GM03348 (cell line): ENCODE measurements around the gene SDK2.

Source experiments
- DNase-seq: peaks from one replicate; pipeline ENCODE4 v3.0.0; 2012; ENCODE audit warnings: low spot score

Gene SDK2

DNA sequence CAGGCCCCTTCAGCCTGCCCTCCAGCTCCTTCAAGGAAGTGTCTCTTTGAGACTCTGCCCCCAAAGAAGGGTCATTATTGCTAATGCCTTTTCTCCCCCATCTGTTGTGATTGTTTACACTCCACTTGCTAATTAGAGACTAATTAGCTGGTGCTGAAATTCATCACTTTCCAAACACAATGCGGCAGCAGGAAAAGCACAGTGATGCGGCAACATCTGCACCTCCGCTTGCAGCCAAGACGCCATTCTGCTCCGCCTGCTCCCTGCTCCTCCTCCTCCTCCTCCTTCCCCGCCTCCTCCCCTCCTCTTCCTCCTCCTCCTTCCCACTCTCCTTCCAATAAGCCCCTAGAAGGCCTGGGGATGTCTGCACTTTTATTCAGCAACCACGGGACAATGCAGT is 110.5 kb downstream of the SDK2 start:
- DNase-seq, result no peak

DNA sequence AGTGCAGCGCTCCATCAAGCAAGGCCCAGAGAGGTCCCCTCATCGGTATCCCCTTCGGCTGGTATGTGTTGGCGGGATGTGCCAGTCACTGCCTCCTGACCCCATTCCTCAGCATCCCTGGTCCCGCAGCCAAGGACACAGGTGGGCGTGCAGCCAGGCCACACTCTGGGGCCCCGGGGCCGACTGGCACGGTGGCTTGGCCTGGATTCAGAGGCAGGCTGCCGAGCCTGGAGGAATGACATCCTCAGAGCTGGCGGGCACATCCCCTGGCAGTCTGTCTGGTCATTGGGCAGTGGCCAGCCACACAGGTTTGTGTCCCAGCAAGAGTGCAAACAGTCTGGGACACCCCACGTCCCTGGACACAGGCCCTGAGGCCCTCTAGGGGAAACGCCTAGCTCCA is 111.1 kb downstream of the SDK2 start:
- DNase-seq, result no peak

DNA sequence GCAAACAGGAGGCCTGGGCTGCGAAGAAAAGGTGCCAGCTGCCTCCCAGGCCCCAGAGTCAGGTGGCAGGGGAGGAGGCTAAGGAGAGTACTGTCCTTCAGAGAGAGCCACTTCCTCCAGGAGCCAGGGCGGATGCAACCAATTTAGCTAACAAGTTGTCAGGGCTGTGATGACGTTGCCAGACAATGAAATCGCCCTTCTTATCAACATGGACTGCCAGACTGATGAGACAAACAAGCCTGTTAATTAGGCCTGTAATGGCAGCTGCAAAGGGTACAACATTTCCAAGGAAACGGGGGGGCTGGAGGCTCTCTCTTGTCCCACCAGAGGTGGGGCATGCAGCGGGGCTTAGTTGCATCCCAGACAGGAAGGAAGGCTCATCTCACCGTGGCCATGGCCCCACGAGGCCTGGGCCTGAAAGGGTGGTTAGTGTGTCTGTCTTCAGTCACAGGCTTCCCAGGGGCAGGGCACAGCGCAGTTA is 111.8 kb downstream of the SDK2 start:
- DNase-seq, result no peak

DNA sequence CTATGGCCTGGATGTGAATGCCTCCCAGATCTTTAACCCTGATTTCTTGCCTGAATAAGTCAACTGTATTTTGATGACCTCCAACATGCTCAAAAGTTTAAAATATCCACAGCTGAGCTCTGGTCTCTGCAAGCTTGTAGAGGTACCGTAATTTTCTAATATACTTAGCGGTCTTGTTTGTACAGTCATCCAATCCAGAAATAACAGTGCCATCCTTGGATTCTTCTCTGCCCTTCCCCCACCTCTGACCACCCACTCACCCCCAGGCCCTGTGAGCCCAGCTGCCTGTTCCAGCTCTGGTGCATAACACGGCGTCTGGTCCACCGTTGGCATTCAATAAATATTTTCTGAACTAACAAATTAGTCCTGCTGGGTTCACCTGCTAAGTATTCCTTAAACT is 113.1 kb downstream of the SDK2 start:
- DNase-seq, result no peak

- DNase-seq, result no peak
These were observed 115.6 kb downstream of the SDK2 start for GRCh38 chr17:73528679-73529078.

- no peak for DNase-seq
These were observed 117.3 kb downstream of the SDK2 start for GRCh38 chr17:73526952-73527351.

GRCh38 chr17:73524941-73525679 is 119.1 kb downstream of the SDK2 start:
- DNase-seq, result no peak

DNA sequence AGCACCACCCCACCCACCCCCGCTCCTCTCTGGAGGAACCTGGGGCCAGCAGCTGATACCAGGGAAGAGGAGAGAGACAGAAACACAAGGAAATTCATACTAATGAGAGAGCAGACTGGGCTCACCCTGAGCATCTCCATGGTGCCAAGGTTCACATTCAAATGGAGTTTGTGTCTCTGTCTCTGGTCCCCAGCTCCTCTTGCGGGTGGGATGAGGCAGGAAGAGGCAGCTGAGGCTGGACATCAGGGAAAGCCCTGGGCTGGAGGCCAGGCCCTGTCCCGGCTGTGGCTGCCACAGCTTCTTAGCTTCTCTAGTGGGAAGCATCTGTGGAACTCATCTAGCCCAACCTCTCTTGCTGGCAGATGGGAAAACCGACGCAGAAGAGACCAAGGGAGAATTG is 121.5 kb downstream of the SDK2 start:
- no peak for DNase-seq

- no peak for DNase-seq
These were observed 122.1 kb downstream of the SDK2 start for GRCh38 chr17:73522107-73522506.

- no peak for DNase-seq
These were observed 122.9 kb downstream of the SDK2 start for GRCh38 chr17:73521376-73521775.

DNA sequence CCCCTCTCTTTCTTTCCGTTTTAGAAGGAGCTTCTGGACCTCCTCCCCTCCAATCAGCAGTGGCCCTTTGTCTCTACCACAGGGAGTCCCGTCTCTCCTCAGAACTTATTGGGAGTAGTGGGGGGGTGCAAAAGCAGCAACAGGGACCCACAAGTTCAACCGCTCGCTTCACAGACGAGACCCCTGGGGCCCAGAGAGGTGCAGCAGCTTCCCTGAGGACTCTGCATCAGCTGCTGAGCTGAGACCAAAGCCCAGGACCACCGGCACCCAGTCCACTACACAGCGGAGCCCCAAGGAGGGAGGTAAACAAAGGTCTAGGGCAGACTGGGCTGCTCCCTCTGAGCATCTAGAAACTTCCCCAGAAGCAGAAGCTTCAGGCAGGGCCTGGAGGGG is 123.9 kb downstream of the SDK2 start:
- no peak for DNase-seq

DNA sequence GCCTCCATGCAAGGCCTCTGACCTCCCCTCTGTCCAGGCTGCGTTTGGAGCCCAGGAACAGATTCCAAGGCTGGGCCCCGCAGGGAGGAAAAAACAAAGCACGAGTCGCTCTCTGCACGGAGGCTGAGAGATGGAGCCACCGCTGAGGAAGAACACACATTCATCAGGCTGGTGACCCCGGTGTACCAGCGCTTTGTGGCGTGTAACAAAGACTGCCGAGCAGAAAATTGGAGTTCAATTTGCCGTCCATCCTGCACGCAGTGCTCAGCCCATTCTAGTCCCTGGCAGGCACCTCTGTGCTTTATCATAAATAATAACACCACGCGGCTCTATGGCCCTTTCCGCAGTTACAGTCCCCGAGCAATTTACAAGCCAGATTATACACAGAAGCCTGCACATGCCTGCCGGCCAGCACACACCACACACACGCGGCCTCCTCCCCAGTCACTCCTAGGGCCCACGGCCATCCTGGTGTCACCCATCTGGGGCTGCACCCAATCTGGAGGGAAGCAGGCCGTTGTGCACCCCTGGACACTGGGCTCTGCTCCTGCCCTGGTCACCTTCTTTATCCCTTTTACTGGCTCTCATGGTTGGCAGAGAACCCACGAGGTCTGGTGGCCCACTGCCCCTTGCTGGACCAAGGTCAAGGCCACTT is 124.4 kb downstream of the SDK2 start:
- DNase-seq, result no peak

DNA sequence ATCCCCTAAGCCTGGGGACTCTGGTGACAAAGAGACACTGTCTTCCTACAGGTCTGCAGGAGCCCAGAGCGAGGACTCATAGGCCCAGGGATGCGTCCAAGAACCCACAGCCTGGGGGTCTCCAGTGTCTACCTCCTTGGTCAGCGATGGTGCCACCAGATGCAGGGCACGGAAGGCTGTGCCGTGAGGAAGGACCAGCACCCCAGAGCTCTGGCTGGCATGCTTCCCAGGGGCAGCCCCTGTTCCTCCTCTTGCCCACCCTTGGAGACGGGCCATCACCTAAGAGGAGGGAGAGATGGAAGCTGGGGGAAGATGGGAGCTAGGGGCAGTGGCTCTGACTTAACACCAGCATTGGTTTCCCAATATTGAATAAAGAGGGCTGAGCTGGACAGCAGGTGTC is 125.2 kb downstream of the SDK2 start:
- no peak for DNase-seq

- DNase-seq, result no peak
These were observed 127.8 kb downstream of the SDK2 start for GRCh38 chr17:73516431-73516830.

GRCh38 chr17:73514146-73514863 is 129.9 kb downstream of the SDK2 start:
- no peak for DNase-seq

DNA sequence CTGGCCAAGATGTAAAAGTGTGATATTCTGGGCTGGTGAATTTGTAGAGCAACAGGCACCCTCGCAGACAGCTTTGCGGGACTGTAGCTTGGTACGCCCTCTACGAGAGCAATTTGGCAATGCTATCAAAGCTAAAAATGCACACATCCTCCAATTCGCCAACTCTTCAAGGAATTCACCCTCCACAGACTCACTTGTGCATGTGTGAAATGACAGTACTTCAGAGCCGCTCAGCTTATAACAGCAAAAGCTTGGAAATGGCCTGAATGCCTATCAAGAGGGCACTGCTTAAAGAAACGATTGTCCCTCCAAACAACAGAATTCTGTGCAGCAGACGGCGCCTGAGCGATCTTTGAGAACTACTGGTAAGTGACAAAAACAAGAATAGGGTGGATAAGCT is 130.8 kb downstream of the SDK2 start:
- no peak for DNase-seq

DNA sequence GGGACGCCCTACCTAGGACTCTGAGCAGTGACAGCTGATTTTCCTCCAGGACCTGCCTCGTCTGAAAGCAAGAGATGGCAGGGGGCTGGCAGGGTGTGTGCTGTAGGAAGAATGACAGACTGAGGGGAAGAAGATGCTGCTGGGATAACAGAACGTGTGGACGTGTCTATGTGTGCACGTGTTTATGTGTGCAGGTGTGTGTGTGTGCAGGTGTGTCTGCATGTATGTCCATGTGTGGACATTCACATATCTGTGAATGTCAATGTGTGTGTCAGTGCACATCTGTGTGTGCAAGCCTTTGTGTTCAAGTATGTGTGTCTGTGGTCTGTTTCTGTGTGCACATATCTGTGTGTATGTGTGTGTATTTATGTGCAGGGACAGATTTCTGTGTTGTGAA is 132.5 kb downstream of the SDK2 start:
- no peak for DNase-seq

DNA sequence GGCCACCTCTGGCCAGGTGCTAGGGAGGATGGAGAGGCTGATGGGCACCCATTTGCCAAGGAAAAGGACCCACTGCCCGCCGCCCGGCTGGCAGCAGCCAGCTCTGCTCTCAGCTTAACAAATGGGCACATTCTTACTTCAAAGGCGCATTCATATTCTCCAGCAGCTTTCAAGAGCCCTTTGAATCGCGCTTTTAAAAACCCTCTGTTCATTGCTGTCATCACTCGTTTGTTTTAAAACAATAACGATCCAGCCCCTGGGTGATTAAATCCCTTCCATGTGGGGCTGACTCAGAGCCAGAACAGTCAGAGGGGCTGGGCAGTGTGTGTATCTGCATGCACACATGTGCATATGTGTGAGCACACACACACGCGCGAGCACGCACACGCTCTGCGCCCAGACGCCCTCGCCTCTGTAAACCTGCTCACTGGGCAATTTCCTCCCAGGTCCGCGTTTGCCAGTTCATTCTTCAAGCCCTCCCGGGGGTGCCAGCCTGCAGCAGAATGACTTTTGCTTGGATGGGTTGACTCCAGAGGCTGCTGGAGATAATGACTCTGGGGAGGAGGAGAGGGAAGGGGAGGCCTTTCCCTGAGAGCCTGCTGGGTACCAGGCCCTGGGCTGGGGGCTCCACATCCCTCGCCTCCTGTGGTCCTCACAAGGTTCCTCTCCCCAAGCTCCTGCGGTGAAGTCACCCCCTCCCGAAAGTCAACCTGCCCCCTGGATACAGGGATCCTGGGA is 133.1 kb downstream of the SDK2 start:
- no peak for DNase-seq

DNA sequence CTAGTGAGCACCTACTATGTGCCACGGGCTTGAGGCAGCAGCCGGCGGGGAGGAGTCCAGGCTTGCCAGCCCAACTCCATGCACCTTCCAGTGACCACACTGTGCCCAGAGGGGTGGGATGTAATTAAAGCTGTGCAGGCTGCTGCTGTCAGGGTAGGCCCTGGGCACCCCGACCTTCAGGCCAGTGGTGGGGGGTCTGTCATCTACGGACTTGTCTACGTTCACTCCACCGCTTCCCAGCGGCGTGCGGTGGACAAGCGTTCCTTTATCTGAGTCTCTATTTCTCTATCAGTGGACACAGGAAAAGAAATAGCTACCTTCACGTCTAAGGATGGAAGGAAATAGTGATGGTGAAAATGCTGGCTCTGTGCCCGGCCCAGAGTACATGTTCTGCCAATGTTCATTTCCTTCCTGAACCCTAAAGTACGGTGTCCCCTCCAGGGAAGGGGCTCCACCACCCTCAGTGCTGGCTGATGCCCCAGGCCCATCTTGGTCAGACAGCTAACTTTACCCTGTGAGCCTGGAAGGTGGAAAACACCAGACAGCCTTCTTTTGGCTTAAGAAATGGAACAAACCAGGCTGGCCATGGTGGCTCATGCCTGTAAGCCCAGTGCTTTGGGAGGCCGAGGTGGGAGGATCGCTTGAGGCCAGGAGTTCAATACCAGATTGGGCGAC is 135.2 kb downstream of the SDK2 start:
- DNase-seq, result no peak

DNA sequence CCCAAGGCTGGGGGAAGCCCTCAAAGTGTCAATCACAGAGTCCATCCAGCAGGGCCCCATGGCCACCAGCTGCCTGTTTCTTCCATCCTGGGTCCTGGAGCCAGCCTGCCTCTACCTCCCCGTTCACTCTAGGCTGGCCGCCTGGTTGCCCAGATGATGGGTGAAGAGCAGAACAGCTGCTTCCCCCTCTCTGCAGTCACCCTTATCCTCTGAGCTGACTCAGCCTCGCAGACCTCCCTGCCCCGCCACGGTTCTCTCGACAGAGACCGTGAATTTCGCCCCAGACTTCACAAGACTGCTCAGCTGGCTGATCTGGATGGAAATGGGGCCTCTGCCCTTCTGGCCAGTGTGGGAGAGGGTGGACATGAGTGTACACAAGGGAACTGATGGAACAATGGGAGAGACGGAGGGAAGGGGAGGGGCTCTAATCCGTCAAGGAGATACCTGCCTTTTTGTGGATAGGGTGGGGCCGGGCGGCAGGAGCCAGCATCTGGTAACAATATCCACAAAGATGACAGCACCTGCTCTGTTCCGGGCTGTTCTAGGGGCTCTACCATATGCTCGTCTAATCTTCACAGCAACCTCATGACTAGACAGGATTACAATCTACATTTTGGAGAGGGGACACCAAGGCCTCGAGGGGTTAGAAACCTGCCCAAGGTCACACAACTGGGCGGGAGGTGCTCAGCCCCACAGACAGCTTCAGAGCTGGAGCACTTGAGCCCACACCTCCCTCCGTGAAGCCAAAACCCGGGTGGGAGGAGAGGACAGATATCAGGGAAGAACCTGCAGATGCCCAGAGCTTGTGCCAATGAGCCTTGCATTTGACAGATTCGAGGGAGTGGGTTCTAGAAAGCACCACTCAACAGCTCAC is 136.0 kb downstream of the SDK2 start:
- DNase-seq, result no peak
